HL-60/S4 (cell line): ENCODE results near the gene EDIL3.

Experiments used
- in situ Hi-C: fragments of 300-500 bp; cut with MboI; formaldehyde crosslinking; loops from 2 replicates; pipeline ENCODE4 v1.14.3; 2022; ENCODE audit warnings: low sequenced_read_pairs

The EDIL3 gene, protein sequence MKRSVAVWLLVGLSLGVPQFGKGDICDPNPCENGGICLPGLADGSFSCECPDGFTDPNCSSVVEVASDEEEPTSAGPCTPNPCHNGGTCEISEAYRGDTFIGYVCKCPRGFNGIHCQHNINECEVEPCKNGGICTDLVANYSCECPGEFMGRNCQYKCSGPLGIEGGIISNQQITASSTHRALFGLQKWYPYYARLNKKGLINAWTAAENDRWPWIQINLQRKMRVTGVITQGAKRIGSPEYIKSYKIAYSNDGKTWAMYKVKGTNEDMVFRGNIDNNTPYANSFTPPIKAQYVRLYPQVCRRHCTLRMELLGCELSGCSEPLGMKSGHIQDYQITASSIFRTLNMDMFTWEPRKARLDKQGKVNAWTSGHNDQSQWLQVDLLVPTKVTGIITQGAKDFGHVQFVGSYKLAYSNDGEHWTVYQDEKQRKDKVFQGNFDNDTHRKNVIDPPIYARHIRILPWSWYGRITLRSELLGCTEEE

DNA sequence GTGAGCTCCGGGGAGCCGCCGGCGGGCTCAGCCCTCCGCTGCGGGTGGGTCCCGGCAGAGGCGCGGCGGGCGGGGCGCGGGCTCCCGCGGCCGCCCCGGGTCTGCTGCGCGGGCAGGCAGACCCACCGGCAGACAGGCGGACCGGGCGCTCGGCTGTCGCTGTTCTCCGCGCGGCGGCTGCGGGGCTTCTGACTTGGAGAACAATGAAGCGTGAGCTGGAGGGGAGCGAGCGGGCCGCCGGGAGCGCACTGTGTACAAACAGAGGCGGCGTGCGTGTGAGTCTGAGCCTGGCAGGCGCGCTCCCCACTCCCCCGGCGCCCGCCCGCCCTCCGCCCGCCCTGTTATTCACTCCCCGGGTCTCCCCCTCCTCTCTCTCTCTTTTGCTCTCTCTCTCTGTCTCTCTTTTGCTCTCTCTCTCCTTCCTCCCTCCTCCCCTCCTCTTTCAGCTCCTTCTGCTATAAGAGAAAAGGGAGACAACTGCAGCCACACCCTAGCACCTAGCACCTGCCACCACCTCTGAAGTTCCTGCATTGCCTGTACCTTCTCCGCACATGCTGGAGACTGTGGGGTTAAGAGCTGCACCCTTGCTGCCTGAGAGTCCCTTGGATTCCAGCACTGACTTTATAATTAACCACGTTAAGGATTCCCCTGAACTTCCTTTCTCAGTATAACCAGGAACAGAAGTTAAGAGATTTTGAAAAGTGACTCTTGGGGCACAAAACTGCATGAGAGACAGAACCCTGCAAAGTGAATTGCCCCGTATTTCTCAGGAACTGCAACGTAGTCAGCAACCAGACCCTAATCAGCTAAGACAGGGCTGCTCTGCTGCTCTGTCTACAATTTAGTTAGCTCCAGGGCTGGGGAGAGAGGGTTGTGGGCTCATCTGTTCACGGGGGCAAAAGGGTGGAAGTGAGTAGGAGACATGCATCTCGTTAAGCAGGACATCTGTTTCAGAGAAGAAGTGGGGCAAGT lies at the start of gene EDIL3:
Gene EDIL3 (minus strand): TSS at position 277 of the 972 bp plus-strand sequence. CDS start 506 bp downstream, outside the sequence.
- in situ Hi-C loops: no loop called here

DNA sequence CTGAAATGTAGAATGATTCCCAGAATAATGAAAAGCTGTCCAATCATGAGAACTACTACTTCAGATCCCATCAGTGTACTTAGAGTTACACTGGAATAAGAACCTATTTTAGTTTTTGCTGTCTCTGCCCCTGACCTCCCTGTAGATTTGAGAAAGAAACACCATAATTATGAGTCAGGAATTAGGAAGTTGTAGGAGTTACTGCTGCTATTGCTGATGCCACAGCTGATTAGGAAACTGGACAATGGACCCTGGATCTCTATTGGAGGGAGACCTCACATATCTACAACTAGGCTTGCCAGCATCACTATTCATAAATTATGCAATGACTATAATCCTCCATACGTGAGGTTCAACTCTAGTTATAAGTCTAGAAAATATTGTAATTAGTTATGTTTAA lies 48.8 kb upstream of the EDIL3 start:
- in situ Hi-C loops: no loop called here

DNA sequence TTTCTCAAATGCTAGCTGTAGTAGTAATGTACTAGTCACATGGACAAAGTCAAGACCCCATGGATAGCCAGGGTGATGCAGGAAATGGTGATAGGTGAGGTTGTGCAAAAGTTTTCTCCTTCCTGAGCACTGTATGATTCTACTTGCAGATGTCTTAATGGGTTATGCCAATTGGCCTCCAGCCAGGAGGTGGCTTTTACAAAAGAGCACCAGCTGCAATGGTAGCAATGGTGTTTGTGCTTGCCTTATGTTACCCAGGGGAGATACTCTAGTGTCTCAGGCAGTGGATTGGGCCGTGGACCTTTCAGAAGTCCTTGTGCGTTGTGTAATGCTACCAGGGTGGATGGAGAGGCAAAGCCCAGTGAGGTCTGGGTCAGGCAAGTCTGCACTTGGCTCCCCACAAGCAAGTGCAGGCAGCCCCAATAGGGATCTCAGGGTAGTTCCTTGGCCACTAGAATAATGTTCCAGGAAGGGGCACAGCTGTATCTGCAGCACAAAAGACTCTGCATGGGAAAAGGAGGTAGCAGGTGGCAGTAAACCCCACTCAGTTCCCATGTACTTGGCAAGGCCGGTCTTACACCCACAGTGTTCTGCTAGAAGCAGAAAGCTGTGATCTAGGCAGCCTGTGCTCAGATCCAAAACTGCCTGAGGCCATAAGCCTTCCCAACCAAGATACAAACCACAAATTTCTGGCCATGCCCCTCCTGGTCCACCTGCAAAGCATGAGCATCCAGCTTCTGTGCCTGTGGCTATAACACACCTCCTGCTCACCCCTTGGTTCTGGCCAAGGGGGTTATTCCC lies 46.4 kb upstream of the EDIL3 start:
- in situ Hi-C loops: no loop called here

DNA sequence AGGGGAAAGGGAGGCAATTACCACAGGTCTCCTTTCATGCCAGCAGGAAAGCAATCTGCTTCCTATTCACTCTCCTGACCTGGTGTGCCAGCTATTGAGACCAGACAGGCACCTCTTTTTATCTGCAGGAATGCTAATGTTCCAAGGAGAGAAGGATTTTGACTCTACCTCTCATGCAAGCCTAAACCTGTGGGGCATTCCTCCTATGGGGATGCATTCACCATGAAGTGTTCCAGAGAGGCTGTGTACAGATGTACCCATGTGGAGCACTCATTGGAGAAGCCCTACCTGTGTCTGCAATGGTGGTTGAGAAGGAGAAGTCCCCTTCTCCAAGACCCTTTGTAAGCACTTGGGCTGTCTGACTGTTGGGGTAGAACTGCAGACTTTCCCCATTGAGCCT lies 45.4 kb upstream of the EDIL3 start:
- in situ Hi-C loops: no loop called here

DNA sequence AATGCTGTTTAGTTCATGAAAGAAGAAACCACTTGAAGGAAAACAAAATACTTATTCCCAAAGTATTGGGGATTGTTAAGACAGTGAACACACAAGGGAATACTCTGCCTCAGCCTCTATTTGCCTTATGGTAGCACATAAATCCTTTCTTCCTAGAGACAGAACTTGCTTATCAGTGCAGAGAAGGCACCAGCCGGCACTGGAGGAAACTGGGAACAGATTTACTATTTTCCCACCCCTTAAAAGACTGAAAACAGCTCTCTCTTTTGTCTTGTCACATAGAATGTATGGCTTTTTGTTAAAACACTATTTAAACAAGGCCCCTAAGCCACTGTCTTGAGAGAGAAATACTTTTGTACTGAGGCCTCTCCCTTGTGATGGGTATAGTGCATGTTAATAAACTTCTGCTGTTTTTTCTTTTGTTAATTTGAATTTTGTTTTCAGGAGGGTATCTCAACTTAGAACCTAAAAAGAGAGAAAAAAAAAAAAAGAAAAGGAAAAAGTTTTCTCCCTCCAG lies 40.7 kb upstream of the EDIL3 start:
- in situ Hi-C loops: no loop called here

DNA sequence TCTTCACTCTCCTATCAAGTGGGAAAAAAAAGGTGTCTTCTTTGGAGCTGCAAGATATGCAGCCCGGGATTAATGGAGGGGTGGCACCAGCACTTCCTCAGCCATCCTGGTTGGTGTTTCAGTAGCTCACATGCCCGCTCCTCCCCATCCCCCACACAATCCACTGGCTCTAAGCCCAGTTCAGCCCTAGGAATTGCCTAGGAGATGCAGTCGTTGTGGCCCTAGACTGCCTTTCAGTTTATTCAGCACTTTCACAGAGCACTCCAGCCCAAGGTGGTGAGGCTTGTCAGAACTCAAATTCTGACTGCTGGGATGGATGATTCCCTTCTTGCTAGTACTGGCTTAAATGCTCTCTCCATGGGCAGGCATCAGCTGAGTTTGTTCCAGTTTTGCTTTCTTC lies 35.1 kb upstream of the EDIL3 start:
- in situ Hi-C loops: no loop called here

DNA sequence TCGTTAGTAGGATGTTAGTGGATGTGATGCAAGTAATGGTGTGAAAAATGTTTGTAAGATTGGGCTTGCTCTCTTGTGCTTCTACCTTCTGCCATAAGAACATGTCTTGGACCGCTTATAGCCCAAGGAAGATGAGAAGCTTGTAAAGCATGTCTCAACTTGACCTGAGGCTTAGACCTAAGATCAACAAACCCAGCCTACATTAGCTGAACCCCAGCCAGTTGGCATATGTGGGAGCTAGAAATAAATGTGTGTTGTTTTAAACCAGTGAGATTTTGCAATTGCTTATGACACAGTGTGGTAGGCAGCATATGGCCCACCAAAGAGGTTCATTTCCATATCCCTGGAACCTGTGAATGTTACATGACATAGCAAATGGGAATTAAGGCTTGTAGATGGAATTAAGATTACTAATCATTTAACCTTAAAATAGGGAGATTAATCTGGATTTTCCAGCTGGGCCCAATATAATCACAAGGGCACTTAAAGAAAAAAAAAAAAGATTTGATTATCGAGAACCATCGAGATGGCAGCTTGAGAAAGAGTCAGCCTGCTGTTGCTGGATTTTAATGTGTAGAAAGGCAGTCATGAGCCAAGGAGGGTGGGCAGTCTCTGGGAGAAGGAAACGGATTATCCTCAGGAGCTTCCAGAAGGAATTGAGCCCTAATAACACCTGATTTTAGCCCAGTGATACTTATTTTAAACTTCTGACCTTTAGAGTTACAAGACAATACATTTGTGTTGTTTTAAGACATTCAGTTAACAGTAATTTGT lies 27.3 kb upstream of the EDIL3 start:
- in situ Hi-C loops: no loop called here

DNA sequence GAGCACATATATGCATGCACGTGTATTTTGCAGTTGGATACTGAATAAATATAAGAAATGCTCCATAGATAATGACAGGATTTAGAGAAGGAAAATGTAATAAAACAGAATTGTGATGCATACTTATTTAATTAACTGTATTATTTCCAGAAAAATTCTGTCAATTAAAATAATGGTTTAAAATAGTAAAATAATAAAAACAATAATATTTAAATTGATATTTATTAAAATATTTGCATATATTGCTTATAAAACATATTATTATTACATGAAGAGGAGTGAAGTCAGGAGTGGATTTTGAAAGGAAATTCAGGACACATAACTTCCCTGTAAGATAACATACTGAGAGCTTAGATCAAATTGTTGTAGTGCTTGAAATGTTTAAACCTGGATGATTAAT lies 21.4 kb upstream of the EDIL3 start:
- in situ Hi-C loops: no loop called here

DNA sequence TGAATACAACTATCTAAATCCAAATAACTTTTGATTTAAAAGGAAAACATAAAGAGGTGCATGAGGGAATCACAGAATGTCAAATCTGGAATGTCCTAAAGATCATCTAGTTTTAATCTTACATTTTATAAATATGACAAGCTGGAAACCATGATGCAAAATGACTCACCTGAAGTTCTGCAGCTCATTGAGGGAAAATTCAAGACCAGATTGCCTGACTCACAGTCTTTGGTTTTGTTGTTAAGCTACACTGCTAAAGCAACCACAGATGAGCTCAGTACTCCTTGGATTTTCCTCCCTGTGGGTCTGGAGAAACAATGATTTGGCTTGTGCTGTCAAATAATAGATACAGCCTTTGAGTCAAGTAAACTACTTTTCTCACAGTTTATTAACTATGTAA lies 19.1 kb upstream of the EDIL3 start:
- in situ Hi-C loops: no loop called here

DNA sequence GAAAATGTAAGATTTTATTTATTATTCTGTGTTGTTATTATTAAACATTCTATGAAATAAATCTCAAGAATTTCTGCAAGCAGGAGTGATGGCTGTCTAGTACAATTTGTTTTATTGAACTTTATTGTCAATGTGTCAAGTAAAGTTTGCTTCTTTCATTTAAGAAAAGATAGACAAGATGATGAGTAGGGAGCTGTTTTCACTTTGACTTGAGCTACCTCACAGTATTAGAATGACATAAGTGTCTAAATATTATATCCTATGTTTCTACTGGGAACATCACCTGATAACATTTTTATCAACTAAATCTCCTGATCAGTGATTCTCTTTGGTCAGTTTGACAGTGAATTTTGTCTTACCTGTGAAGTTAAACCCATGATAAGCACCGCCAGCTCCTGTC lies 12.7 kb upstream of the EDIL3 start:
- in situ Hi-C loops: no loop called here

DNA sequence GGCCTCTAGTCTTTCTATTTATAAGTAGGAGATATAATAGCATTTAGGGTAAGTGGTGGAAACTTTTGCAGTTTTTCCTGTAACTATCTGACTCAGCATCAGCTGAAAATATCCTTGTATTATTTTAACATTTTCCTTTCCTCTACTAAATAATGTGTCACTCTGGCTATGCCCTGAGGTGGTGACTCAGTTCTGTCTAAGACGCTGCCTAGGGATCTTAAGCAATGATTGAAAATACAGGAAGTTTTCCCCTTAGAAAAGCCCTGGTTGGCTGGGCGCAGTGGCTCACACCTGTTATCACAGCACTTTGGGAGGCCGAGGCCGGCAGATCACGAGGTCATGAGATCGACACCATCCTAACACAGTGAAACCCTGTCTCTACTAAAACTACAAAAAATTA lies 9.3 kb upstream of the EDIL3 start:
- in situ Hi-C loops: no loop called here

DNA sequence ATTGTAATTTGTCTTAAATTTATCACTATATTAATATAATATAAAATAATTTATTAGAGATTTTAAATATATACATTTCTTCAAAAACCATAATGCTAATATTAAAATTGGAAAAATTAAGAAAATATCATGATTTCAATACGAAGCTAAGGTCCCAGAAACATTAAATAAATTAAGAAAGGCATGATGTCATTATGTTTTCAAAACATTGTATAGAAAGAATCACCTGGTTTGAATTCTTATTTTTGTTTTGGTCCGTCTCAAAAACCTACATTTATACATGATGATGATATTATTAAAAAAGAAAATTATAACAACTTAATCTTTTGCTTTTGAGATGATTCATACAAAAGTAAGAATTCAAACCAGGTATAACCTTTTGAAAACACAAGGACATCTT lies 8.2 kb upstream of the EDIL3 start:
- in situ Hi-C loops: no loop called here

DNA sequence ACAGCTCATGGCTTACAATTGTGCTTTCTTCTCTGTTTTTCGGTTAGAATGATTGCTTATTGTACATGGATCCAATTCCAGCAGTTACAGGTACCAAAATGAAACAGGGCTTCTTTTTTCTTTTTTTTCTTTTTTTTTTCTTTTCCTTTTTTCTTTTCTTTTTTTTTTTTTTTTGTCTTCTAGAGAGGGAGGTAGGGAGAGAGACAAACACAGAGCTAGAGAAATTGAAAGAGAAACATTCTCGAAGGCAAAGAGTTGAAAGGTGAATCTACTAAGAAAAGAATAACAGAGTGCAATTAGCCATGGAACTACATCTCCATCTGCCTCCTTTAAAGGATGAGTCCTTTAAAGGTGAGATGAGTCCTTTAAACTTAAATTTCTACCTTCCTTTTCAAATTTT lies 1.0 kb upstream of the EDIL3 start:
- in situ Hi-C loops: no loop called here

DNA sequence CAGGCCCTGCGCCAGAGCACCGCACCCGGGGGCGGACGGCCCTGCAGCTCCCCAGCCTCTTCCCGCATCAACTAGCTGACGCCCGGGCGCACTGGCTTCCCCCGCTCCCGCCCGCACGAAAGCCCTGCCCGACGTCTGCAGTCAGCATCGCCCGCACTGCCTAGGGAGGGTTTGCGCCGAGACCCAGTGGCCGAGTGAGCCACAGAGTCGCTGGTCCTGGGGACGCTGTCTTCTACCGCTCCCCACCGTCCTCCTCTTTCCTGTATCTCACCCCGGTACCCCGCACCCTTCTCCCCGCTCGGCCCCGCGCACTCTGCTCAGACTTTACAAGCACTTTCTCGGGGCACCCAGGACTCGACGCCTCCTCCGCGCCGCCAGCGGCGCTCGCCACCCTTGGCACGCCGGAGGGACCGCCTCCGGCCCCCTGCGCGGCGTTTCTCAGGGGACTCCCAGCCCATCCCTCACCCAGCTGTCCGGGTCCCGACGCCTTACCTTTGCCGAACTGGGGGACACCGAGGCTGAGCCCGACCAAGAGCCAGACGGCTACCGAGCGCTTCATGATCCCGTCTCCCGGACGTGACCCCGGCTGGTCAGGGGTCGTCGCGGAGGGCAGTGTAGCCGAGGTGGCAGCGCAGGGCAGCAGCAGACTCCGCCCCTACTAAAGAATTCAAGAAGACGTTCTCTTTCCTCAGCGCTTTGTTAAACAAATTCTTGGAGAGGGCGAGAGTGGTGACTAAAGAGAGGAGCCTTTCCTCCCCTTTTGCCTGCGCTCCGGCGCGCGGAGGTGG lies 670 bp downstream of the EDIL3 start:
- in situ Hi-C loops: no loop called here

DNA sequence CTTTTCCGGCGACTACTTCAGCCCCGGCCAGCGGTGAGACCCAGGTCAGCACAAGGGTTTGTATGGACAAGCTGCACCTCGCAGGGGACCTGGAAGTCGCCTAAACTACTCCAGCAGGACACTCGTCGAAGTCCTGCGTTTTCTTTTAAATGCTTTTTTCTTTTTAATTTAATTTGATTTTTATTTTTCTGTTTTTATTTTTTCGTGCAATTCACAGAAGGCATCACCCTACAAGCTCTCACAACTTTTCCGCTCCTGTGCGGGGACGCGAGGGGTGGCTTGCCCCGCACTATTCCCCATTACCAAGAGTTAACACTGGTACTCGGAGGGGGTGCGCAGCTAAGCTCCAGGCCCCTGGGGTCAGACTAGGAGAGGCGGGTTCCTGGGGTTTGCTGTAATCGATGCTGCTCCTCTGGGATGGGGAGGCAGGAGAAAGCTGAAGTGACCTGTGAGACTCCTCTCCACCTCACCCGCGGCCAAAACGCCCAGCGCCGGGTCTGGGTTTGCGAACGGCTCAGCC lies 1.3 kb downstream of the EDIL3 start:
- in situ Hi-C loops: no loop called here

DNA sequence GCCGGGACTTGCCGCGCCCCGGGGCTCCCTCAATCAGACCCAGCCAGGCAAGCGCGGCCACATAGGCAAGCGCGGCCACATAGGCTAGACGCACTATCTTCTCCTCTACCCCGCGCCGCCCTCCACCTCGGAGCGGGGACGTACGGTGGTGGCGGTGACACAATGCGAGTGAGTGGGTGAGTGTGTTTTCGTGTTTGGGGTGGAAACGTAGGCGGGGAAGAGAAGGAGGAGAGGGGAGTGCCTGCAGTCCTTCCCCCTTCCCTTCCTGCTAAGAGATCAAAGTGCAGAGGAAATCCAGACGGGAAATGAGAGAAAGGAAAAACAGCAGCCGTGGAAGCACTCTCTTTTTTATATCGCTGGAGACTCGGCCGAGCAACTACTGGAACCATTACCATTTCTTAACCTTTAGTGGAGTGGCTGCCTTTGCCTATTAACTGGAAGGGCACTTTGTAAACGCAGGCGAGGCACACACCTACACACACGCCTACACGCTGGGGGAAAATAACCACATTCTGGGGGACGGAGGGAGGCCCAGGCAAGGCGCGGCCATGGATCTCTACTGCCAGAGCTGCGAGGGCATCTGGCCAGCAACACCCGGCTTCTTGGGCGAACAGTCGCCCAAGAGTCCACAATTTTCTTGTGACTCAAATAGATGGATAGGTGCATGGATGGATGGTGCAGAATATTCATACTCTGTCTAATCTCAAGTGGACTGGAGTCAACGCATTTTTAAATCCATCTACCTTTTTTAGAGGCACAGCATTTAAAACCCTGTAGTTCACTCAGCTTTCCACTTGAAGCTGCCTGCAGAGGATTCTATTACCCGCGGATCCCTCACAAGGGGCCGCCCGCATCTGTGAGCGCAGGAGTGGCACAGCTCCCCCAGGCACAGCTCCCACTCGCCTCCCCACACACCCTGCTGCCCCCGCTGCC lies 2.1 kb downstream of the EDIL3 start:
- in situ Hi-C loops: no loop called here

DNA sequence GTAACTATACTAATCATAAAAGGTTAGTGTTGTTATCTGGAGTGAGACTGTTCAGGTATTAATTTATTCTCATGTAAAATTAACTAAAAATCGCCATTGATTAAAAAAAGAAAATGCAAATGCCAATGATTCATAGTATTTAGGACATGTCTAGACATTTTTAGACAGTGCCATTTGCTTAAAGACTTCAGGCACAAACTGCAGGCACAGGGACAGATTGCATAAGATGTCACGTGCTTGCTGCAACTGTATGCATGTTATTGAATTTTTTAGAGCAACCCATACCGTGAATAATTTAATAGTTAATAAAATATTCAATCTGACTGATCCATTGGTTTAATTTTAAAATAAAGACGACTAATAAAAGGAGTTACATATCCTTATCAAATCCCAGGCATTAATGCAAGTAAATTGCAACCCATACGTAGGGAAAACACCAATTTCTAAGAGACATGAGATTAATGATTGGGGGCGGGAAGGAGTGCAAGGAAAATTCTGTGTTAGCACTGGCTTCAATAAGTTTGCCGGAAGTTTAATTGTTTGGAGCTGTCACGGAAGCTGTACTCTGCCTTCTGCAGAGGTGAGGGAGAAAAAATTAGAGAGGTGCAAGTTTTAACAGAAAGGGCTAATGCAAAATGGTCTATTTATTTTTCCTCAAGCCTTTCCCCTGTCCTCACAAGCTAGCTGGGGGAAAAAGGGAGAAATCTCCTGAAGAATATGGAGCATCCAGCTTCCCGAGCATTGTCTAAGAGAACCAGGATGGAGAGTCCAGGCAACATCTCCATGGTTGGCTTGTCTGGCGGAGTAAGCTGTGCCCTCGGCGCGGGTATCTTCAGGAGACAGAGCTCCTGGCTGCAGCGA lies 2.9 kb downstream of the EDIL3 start:
- in situ Hi-C loops: no loop called here
